Tibial artery (tissue), 4 donors: ENCODE data around the gene ZNF718.
"Not testable (repeated sequence)": the region's sequence is repeated elsewhere in the genome, so short reads cannot be mapped to it uniquely, and the experiment has no call there.

Experiments
- DNase-seq, 2 donors: peaks; one replicate each; pipeline ENCODE4 v3.0.0-alpha.2; 2019
- H3K27ac ChIP-seq, 2 donors: fragments of 200-600 bp; sonication (generic) in 1 of 2; 1 replicate in 1 of 2; 2 replicates in 1 of 2; pipeline ENCODE4 v1.5.1; 2018 to 2019; ENCODE audit warnings: mild to moderate bottlenecking in 1 of 2
- H3K27me3 ChIP-seq, 2 donors: fragments of 200-600 bp; sonication (generic) in 1 of 2; one replicate each; pipeline versions ENCODE4 v1.5.1 to v1.6.0; 2016 to 2019
- H3K36me3 ChIP-seq, 3 donors: fragments of 200-600 bp; sonication (generic) in 2 of 3; one replicate each; pipeline ENCODE4 v1.5.1; 2016 to 2019; ENCODE audit warnings: mild to moderate bottlenecking in 2 of 3
- H3K4me1 ChIP-seq, 4 donors: fragments of 200-600 bp; sonication (generic) in 2 of 4; 1 replicate in 3 of 4; 2 replicates in 1 of 4; pipeline ENCODE4 v1.5.1; 2016 to 2019
- H3K4me3 ChIP-seq, 2 donors: fragments of 200-600 bp; sonication (generic) in 1 of 2; 1 replicate in 1 of 2; 2 replicates in 1 of 2; pipeline ENCODE4 v1.5.1; 2018 to 2019; ENCODE audit warnings: mild to moderate bottlenecking in 2 of 2
- H3K9me3 ChIP-seq, 3 donors: fragments of 200-600 bp; sonication (generic) in 1 of 3; one replicate each; pipeline ENCODE4 v1.5.1; 2016 to 2019
- intact Hi-C: fragments of 100-400 bp; cut with DNase I; formaldehyde crosslinking; loops from one replicate; pipeline ENCODE4 v1.15.0; 2023; ENCODE audit warnings: low total_unique reads
- TF ChIP-seq, protein P1 (sequence below), 2 experiments: fragments of 200-600 bp in 1 of 2; fragments of 450-650 bp in 1 of 2; IDR thresholded peaks; one replicate each; pipeline ENCODE4 v1.5.1; 2017 to 2019; ENCODE audit warnings: antibody characterized with exemption in 2 of 2, mild to moderate bottlenecking in 1 of 2, moderate library complexity in 1 of 2

The ZNF718 gene

DNA sequence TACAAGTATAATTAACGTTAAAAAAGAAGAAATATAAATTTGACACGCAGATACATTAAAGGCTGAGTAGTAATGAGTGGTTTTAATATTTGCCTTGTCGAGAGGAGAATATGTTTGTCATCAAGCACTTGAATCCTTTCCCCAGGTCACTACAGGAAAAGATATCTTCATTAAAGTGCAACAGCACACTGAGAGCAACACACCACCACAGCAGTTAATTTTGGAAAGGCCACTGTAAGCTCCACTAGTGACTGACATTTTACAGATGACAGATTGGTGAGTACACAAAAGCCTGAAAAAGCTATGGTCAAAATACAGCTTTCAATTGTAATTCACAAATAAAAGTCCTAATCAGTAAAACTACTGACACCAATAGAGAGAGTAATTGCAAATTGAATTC, 76.6 kb downstream of the ZNF718 start:
- H3K36me3 ChIP-seq = peaks cover 19 to 36% (median 23%) of the 10 kb centered on the region in 3 donors
- TF ChIP-seq, protein P1, sequence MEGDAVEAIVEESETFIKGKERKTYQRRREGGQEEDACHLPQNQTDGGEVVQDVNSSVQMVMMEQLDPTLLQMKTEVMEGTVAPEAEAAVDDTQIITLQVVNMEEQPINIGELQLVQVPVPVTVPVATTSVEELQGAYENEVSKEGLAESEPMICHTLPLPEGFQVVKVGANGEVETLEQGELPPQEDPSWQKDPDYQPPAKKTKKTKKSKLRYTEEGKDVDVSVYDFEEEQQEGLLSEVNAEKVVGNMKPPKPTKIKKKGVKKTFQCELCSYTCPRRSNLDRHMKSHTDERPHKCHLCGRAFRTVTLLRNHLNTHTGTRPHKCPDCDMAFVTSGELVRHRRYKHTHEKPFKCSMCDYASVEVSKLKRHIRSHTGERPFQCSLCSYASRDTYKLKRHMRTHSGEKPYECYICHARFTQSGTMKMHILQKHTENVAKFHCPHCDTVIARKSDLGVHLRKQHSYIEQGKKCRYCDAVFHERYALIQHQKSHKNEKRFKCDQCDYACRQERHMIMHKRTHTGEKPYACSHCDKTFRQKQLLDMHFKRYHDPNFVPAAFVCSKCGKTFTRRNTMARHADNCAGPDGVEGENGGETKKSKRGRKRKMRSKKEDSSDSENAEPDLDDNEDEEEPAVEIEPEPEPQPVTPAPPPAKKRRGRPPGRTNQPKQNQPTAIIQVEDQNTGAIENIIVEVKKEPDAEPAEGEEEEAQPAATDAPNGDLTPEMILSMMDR (IDR thresholded peaks at IDR 0.05) = no peak
- no peaks in the 10 kb centered on the region for H3K27me3 ChIP-seq
- no peak for DNase-seq
- H3K4me3 ChIP-seq = no peak overlapping the region
- H3K27ac ChIP-seq = no peak overlapping the region
- peaks cover 2 to 46% (median 22%) of the 10 kb centered on the region in 3 donors for H3K9me3 ChIP-seq
- intact Hi-C loops = no loop called here
- H3K4me1 ChIP-seq = no peaks in the 10 kb centered on the region

DNA sequence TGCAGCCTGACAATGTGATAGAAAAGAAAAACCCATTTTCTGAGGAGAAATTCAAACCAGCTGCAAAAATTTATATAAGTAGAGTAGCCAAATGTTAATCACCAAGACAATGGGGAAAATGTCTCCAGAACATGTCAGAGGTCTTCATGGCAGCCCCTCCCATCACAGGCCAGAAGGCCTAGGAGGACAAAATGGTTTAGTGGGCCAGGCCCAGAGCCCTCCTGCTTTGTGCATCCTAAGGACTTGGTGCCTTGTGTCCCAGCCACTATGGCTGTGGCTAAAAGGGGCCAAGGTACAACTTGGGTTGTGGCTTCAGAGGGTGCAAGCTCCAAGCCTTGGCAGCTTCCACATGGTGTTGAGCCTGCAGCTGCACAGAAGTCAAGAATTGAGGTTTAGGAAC, 78.5 kb downstream of the ZNF718 start:
- H3K9me3 ChIP-seq = peaks cover 2 to 43% (median 19%) of the 10 kb centered on the region in 3 donors
- H3K27me3 ChIP-seq, intact Hi-C loops, DNase-seq, H3K27ac ChIP-seq, H3K4me1 ChIP-seq, H3K4me3 ChIP-seq: not testable (repeated sequence)
- peaks cover 19 to 36% (median 23%) of the 10 kb centered on the region in 3 donors for H3K36me3 ChIP-seq

DNA sequence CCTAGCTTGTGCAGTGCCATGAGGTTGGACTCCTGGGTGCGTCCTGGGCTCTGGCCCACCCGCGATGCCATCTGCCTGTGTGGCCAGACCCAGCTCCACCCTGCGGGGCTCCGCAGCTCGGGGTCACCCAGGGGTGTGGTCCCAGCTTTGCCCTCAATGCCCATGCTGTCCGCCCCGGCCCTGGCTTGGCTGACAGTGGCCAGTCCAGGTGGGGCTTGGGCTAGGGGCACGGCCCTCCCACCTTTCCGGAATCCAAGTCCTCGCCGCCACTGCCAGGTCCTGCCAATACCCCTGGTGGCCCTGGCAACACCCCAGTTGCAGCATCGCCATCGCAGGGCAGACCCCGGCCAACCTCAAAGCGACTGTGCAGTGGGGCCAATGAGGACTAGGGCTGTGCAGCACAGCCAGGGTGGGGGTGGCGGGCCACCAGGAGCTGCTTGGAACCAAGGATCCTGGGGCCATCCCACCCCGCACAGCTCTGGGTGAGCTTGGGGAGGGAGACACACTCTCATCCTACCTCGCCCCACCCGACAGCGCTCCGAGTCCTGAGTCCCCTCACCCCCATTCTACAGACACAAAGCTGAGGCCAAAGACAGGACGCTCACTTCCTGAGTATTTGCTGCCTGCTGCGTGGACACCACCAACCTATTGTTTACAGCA, 80.9 kb downstream of the ZNF718 start:
- intact Hi-C loops = no loop called here
- no peak overlapping the region for H3K4me3 ChIP-seq
- no peak overlapping the region for H3K27ac ChIP-seq
- peaks cover 19 to 36% (median 23%) of the 10 kb centered on the region in 3 donors for H3K36me3 ChIP-seq
- H3K9me3 ChIP-seq = peaks cover 0 to 25% (median 17%) of the 10 kb centered on the region in 3 donors
- TF ChIP-seq, protein P1 (IDR thresholded peaks at IDR 0.05) = no peak
- DNase-seq = no peak
- H3K27me3 ChIP-seq = no peaks in the 10 kb centered on the region
- H3K4me1 ChIP-seq = no peaks in the 10 kb centered on the region

DNA sequence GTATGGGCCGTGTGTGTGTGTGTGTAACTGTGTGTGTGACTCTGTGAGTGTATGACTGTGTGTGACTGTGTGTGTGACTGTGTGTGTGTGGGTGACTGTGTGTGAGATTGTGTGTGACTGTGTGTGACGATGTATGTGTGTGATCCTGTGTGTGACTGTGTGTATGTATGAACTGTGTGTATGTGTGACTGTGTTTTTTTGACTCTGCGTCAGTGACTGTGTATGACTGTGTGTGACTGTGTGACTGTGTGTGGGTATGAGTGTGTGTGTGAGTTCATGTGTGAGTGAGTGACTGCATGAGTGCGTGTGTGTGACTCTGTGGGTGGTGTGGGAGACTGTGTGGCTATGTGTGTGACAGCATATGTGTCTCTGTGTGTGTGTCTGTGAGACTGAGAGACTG, 81.8 kb downstream of the ZNF718 start:
- TF ChIP-seq, protein P1 (IDR thresholded peaks at IDR 0.05) = no peak
- DNase-seq = no peak
- intact Hi-C loops = no loop called here
- Histone ChIP-seq H3K36me3 (peaks cover 19 to 33% (median 23%) of the 10 kb centered on the region in 3 donors), H3K27me3 (no peaks in the 10 kb centered on the region), H3K4me3 (no peak overlapping the region), H3K27ac (no peak overlapping the region), H3K9me3 (peaks cover 0 to 21% (median 17%) of the 10 kb centered on the region in 3 donors), H3K4me1 (no peaks in the 10 kb centered on the region)

DNA sequence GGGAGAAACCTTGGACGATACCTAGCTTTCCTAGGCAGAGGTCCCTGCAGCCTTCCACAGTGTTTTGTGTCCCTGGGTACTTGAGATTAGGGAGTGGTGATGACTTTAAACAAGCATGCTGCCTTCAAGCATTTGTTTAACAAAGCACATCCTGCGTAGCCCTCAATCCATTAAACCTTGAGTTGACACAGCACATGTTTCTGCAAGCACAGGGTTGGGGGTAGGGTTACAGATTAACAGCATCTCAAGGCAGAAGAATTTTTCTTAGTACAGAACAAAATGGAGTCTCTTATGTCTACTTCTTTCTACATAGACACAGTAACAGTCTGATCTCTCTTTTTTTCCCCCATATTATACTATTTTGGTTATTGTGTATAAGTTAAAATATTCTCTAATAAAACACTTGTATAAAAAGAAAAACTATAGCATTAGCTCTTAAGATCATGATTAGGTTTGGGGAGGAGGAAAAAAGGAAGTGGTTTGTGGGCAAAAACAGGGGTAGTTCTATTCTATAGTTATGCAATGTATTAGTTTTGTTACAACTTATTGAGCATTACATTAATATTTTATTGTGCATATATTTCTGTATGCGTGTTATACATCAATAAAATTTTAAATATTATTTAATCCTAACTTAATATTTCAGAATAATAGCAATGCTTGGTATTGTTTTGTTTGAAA, 84.3 kb downstream of the ZNF718 start:
- H3K9me3 ChIP-seq, H3K27me3 ChIP-seq, H3K27ac ChIP-seq, H3K4me3 ChIP-seq, H3K4me1 ChIP-seq, DNase-seq, intact Hi-C loops: not testable (repeated sequence)
- peaks cover 11 to 17% (median 13%) of the 10 kb centered on the region in 3 donors for H3K36me3 ChIP-seq

DNA sequence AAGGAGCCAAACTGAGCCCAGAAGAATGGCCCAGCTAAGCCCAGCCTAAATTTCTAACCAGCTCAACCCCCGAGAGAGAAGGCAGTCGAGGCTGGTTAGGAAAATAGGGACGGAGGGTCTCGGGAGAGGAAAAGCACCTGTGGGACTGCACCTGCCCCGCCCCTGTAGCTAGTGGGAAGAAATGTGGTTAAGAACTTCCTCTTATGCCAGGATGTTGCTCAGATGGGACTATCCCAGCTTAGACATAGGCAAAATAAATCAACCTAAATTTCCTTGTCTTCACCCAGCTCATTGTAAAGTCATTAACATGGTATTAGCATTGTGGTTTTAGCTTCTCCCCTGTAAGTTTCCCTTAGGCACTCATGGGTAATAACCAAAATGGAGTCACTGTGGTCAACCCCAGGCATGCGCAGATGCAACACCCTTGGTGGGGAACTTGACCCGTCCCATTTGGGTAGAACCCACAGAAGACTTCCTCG, 86.8 kb downstream of the ZNF718 start:
- H3K9me3 ChIP-seq = peaks cover 0 to 6% (median 0%) of the 10 kb centered on the region in 3 donors
- no peaks in the 10 kb centered on the region for H3K27me3 ChIP-seq
- no peaks in the 10 kb centered on the region for H3K36me3 ChIP-seq
- no peak overlapping the region for H3K4me3 ChIP-seq
- no peak overlapping the region for H3K27ac ChIP-seq
- DNase-seq = no peak
- intact Hi-C loops = no loop called here
- TF ChIP-seq, protein P1 (IDR thresholded peaks at IDR 0.05) = no peak
- peaks cover 0 to 10% (median 8%) of the 10 kb centered on the region in 4 donors for H3K4me1 ChIP-seq
